Measurements from ENCODE around the gene POMC. TPM values are rescaled to one million over a fixed set of nuclear protein-coding genes. Genes with fewer than 3 reads are reported as not detected.

The POMC gene
- total and polyA plus RNA-seq, 2 of the 4 experiments (the other 2 are of a cell fraction) = 0.17 TPM; not detected in 1

- peaks cover 46% of the 10 kb centered on the region for H3K27me3 ChIP-seq (ENCODE audit: control insufficient read depth, insufficient read depth, low read length)
- H3K23ac ChIP-seq (ENCODE audit: low read depth, low read length) = no peak overlapping the region
- no peak overlapping the region for H2BK15ac ChIP-seq (ENCODE audit: low read depth, low read length)
- no peaks in the 10 kb centered on the region for H3K4me1 ChIP-seq (ENCODE audit: control insufficient read depth, insufficient read depth, low read length)
- H2AK9ac ChIP-seq (replicated peaks; ENCODE audit: low read depth, low read length, poor library complexity) = no peak overlapping the region
- POLR2A ChIA-PET (ENCODE audit: unreplicated experiment) = no interaction called here
- H4K5ac ChIP-seq (ENCODE audit: low read depth, low read length) = no peak overlapping the region
- H3K9me3 ChIP-seq (ENCODE audit: control insufficient read depth, insufficient read depth, low read length) = no peaks in the 10 kb centered on the region
- no peaks in the 10 kb centered on the region for H3K9me1 ChIP-seq (ENCODE audit: insufficient read depth, low read length)
- H4K20me1 ChIP-seq (ENCODE audit: insufficient read depth, low read length) = no peaks in the 10 kb centered on the region
- H2BK5ac ChIP-seq (ENCODE audit: low read depth, low read length, poor library complexity, severe bottlenecking) = no peak overlapping the region
- H2BK20ac ChIP-seq (ENCODE audit: low read depth, low read length) = no peak overlapping the region
- no TSS peak for BruUV-seq (replicated peaks)
- no peak for DNase-seq
- no peak overlapping the region for H3K4ac ChIP-seq (ENCODE audit: low read depth, low read length)
- H2BK120ac ChIP-seq (ENCODE audit: low read depth, low read length) = no peak overlapping the region
- no peak overlapping the region for H2AK5ac ChIP-seq (ENCODE audit: low read depth, low read length)
- no peak overlapping the region for H3K4me3 ChIP-seq (ENCODE audit: insufficient read depth, low read depth, low read length)
- no peak overlapping the region for H2AFZ ChIP-seq (replicated peaks; ENCODE audit: low read length, poor library complexity)
- CTCF ChIA-PET = no interaction called here
- no peak overlapping the region for H3K18ac ChIP-seq (ENCODE audit: low read depth, low read length)
- ATAC-seq (ENCODE audit: low read depth) = no peak
- dilution Hi-C loops (cut with HindIII; ENCODE audit: low sequenced_read_pairs, unreplicated experiment) (no loop called here), intact Hi-C loops (cut with micrococcal nuclease) (no loop called here), in situ Hi-C loops (cut with MboI; ENCODE audit: low sequenced_read_pairs) (no loop called here)
- no peak overlapping the region for H4K8ac ChIP-seq (ENCODE audit: low read depth in 2 of 2, low read length in 2 of 2)
- no peak overlapping the region for H3K14ac ChIP-seq (replicated peaks; ENCODE audit: low read depth, low read length)
- no peak overlapping the region for H3K9ac ChIP-seq (ENCODE audit: low read depth, low read length)
- no peaks in the 10 kb centered on the region for H3K36me3 ChIP-seq (ENCODE audit: control insufficient read depth, insufficient read depth, low read length)
- H3K56ac ChIP-seq (ENCODE audit: extremely low read depth, insufficient read depth, low read length) = no peak overlapping the region
- no peak overlapping the region for H3K4me2 ChIP-seq (ENCODE audit: low read depth, low read length)
- WGBS, 2 experiments (ENCODE audit: extremely low coverage in 2 of 2, insufficient read length in 1 of 2) = 63% methylated on average over 2 of the region's 6 CpGs; no CpG with 5 or more reads in 1 of the 2 experiments
- no peak overlapping the region for H4K91ac ChIP-seq (ENCODE audit: insufficient read depth, low read depth, low read length)
- H3K79me1 ChIP-seq (ENCODE audit: low read depth in 1 of 2, low read length in 2 of 2) = no peaks in the 10 kb centered on the region
- TF ChIP-seq SMC3 (IDR thresholded peaks at IDR 0.05; ENCODE audit: low read depth, low read length) (no peak), POLR2A (IDR thresholded peaks at IDR 0.05; ENCODE audit: low read depth, low read length) (no peak), MAZ (IDR thresholded peaks at IDR 0.05; ENCODE audit: borderline replicate concordance, low read depth, low read length) (no peak), NFE2L2 (IDR thresholded peaks at IDR 0.05; ENCODE audit: low read depth, low read length) (no peak), RAD21 (IDR thresholded peaks at IDR 0.05; ENCODE audit: low read length) (no peak), MAFK (IDR thresholded peaks at IDR 0.05; ENCODE audit: low read depth, low read length) (no peak), CHD1 (IDR thresholded peaks at IDR 0.05; ENCODE audit: low read depth, low read length) (no peak), BHLHE40 (IDR thresholded peaks at IDR 0.05; ENCODE audit: low read depth, low read length) (no peak), RCOR1 (IDR thresholded peaks at IDR 0.05; ENCODE audit: insufficient replicate concordance, low read length) (no peak), RFX5 (IDR thresholded peaks at IDR 0.05; ENCODE audit: low read depth, low read length) (no peak), CTCF (conservative IDR thresholded peaks at IDR 0.05; ENCODE audit: low read depth, low read length) (no peak), FOS (IDR thresholded peaks at IDR 0.05; ENCODE audit: low read depth, low read length) (no peak), CEBPB (IDR thresholded peaks at IDR 0.05; ENCODE audit: low read depth, low read length) (no peak), USF2 (IDR thresholded peaks at IDR 0.05; ENCODE audit: low read depth, low read length) (no peak)
- TF ChIP-seq, protein P1, sequence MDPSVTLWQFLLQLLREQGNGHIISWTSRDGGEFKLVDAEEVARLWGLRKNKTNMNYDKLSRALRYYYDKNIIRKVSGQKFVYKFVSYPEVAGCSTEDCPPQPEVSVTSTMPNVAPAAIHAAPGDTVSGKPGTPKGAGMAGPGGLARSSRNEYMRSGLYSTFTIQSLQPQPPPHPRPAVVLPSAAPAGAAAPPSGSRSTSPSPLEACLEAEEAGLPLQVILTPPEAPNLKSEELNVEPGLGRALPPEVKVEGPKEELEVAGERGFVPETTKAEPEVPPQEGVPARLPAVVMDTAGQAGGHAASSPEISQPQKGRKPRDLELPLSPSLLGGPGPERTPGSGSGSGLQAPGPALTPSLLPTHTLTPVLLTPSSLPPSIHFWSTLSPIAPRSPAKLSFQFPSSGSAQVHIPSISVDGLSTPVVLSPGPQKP (IDR thresholded peaks at IDR 0.05; ENCODE audit: borderline replicate concordance, low read depth, low read length) = no peak
- no peak overlapping the region for H3K27ac ChIP-seq (ENCODE audit: insufficient read depth, low read length)
Measured at GRCh38 chr2:25176138-25176537, 7.8 kb upstream of the POMC start.
